Skin epidermis (tissue), 12 donors: ENCODE results near the gene PTPN1.

ENCODE experiments used
- H3K27ac ChIP-seq, 21 experiments: fragments of 200-600 bp; sonication (generic) in 11 of 21; one replicate each; pipeline ENCODE4 v1.5.0; 2020; ENCODE audit warnings: mild to moderate bottlenecking in 3 of 21, inconsistent platforms in 2 of 21, moderate library complexity in 2 of 21
- H3K4me3 ChIP-seq, 7 experiments: fragments of 200-600 bp; sonication (generic) in 2 of 7; one replicate each; pipeline ENCODE4 v1.5.0; 2020; ENCODE audit warnings: inconsistent platforms in 2 of 7, mild to moderate bottlenecking in 2 of 7, moderate library complexity in 1 of 7

Gene PTPN1

GRCh38 chr20:50508171-50508755, 1.9 kb upstream of the PTPN1 start:
- Histone ChIP-seq H3K4me3 (no peak overlapping the region), H3K27ac (no peak overlapping the region)

GRCh38 chr20:50510706-50511542, 741 bp downstream of the PTPN1 start:
- Histone ChIP-seq H3K27ac (peak overlapping the region; percentile 65 to 99 (median 90)), H3K4me3 (peak overlapping the region; percentile 51 to 95 (median 84))

GRCh38 chr20:50512323-50512722, 2.1 kb downstream of the PTPN1 start:
- Histone ChIP-seq H3K4me3 (peak overlapping the region in 2 of 7 experiments; percentile 84 to 95), H3K27ac (peak overlapping the region in 7 of 21 experiments; percentile 7 to 99 (median 50))

- peak overlapping the region in 2 of 7 experiments; percentile 1 to 5 for H3K4me3 ChIP-seq
Observed at GRCh38 chr20:50513169-50514034, 3.2 kb downstream of the PTPN1 start.

GRCh38 chr20:50514035-50514337, 3.8 kb downstream of the PTPN1 start:
- no peak overlapping the region for H3K4me3 ChIP-seq
- peak overlapping the region in 12 of 21 experiments; percentile 3 to 99 (median 29) for H3K27ac ChIP-seq

More at GRCh38 chr20:50513169-50514034, 3.2 kb downstream of the PTPN1 start:
- peak overlapping the region in 15 of 21 experiments; percentile 4 to 99 (median 42) for H3K27ac ChIP-seq

- no peak overlapping the region for H3K4me3 ChIP-seq
- peak overlapping the region in 7 of 21 experiments; percentile 3 to 55 (median 27) for H3K27ac ChIP-seq
Observed at GRCh38 chr20:50514750-50515149, 4.6 kb downstream of the PTPN1 start.

GRCh38 chr20:50515471-50516106, 5.4 kb downstream of the PTPN1 start:
- no peak overlapping the region for H3K4me3 ChIP-seq
- H3K27ac ChIP-seq: peak overlapping the region in 11 of 21 experiments; percentile 6 to 84 (median 61)

GRCh38 chr20:50516180-50516934, 6.2 kb downstream of the PTPN1 start:
- no peak overlapping the region for H3K4me3 ChIP-seq
- peak overlapping the region in 16 of 21 experiments; percentile 6 to 84 (median 62) for H3K27ac ChIP-seq

GRCh38 chr20:50516935-50517816, 7.0 kb downstream of the PTPN1 start:
- peak overlapping the region in 19 of 21 experiments; percentile 19 to 84 (median 65) for H3K27ac ChIP-seq

GRCh38 chr20:50517817-50518154, 7.6 kb downstream of the PTPN1 start:
- no peak overlapping the region for H3K4me3 ChIP-seq
- peak overlapping the region in 18 of 21 experiments; percentile 19 to 84 (median 66) for H3K27ac ChIP-seq

More at GRCh38 chr20:50516935-50517816, 7.0 kb downstream of the PTPN1 start:
- no peak overlapping the region for H3K4me3 ChIP-seq

- Histone ChIP-seq H3K27ac (peak overlapping the region in 18 of 21 experiments; percentile 19 to 84 (median 66)), H3K4me3 (no peak overlapping the region)
Observed at GRCh38 chr20:50518270-50518721, 8.1 kb downstream of the PTPN1 start.

- peak overlapping the region in 14 of 21 experiments; percentile 7 to 84 (median 68) for H3K27ac ChIP-seq
Observed at GRCh38 chr20:50519036-50519762, 9.0 kb downstream of the PTPN1 start.

GRCh38 chr20:50520222-50520880, 10.2 kb downstream of the PTPN1 start:
- Histone ChIP-seq H3K27ac (peak overlapping the region in 13 of 21 experiments; percentile 7 to 84 (median 57)), H3K4me3 (no peak overlapping the region)

More at GRCh38 chr20:50519036-50519762, 9.0 kb downstream of the PTPN1 start:
- H3K4me3 ChIP-seq: no peak overlapping the region

GRCh38 chr20:50521221-50522052, 11.3 kb downstream of the PTPN1 start:
- peak overlapping the region in 7 of 21 experiments; percentile 21 to 84 (median 57) for H3K27ac ChIP-seq
- no peak overlapping the region for H3K4me3 ChIP-seq

GRCh38 chr20:50522053-50522674, 12.0 kb downstream of the PTPN1 start:
- no peak overlapping the region for H3K4me3 ChIP-seq
- H3K27ac ChIP-seq: peak overlapping the region in 1 of 21 experiments; percentile 2
